Medulla oblongata (tissue), 1 donor: Measurements from ENCODE around the gene NET1.

Experiments used
- DNase-seq: peaks from one replicate; pipeline ENCODE4 v3.0.0-alpha.2; 2015; ENCODE audit errors: extremely low spot score

The NET1 gene

GRCh38 chr10:5500162-5500670 lies 87.9 kb downstream of the NET1 start:
- no peak for DNase-seq

- no peak for DNase-seq
Measured at GRCh38 chr10:5500910-5501309, 88.6 kb downstream of the NET1 start.

- no peak for DNase-seq
Measured at GRCh38 chr10:5502061-5502521, 89.7 kb downstream of the NET1 start.

- no peak for DNase-seq
Measured at GRCh38 chr10:5502571-5503476, 90.5 kb downstream of the NET1 start.

- no peak for DNase-seq
Measured at GRCh38 chr10:5503477-5503835, 91.1 kb downstream of the NET1 start.

- no peak for DNase-seq
Measured at GRCh38 chr10:5504146-5505072, 92.1 kb downstream of the NET1 start.

GRCh38 chr10:5506246-5506645 lies 93.9 kb downstream of the NET1 start:
- no peak for DNase-seq

GRCh38 chr10:5506751-5507648 lies 94.6 kb downstream of the NET1 start:
- DNase-seq, result no peak

GRCh38 chr10:5507649-5508131 lies 95.3 kb downstream of the NET1 start:
- DNase-seq, result no peak

GRCh38 chr10:5508161-5508604 lies 95.8 kb downstream of the NET1 start:
- DNase-seq, result no peak
